Adrenal gland (tissue), 12 donors: ENCODE data around the gene PI4KA. TPM values are rescaled to one million over a fixed set of nuclear protein-coding genes. Genes with fewer than 3 reads are reported as not detected.

ENCODE experiments used
- DNase-seq, 7 donors: peaks; one replicate each; pipeline ENCODE4 v3.0.0-alpha.2; 2019 to 2020
- H3K27ac ChIP-seq, 5 donors: fragments of 200-600 bp; sonication (generic) in 4 of 5; 1 replicate in 3 of 5; 2 replicates in 2 of 5; pipeline versions ENCODE4 v1.5.1 to v1.8.0; 2016 to 2020; ENCODE audit warnings: mild to moderate bottlenecking in 1 of 5
- H3K27me3 ChIP-seq: fragments of 200-600 bp; 2 replicates; pipeline ENCODE4 v1.8.0; 2021
- H3K36me3 ChIP-seq, 2 donors: fragments of 200-600 bp; replicated peaks in 1 of 2; 1 replicate in 1 of 2; 2 replicates in 1 of 2; pipeline versions ENCODE4 v1.5.1 to v1.8.0; 2018 to 2022
- H3K4me1 ChIP-seq, 2 donors: fragments of 200-600 bp; replicated peaks in 1 of 2; 1 replicate in 1 of 2; 2 replicates in 1 of 2; pipeline versions ENCODE4 v1.5.1 to v1.8.0; 2018 to 2021
- H3K4me3 ChIP-seq, 4 donors: fragments of 200-600 bp; sonication (generic) in 3 of 4; one replicate each; pipeline ENCODE4 v1.5.1; 2016 to 2018
- H3K9me3 ChIP-seq, 3 donors: fragments of 200-600 bp; sonication (generic) in 1 of 3; replicated peaks in 1 of 3; 1 replicate in 2 of 3; 2 replicates in 1 of 3; pipeline versions ENCODE4 v1.5.1 to v1.8.0; 2016 to 2021
- POLR2A ChIP-seq, 2 donors: fragments of 450-650 bp; IDR thresholded peaks; one replicate each; pipeline ENCODE4 v1.6.1; 2017; ENCODE audit warnings: antibody characterized with exemption in 2 of 2, mild to moderate bottlenecking in 2 of 2, moderate library complexity in 1 of 2
- WGBS, 4 donors: extraction: QIAGEN DNeasy Blood & Tissue Kit in 2 of 4; methylation state at CpG; one replicate each; pipeline versions ENCODE4 v1.1.5 to v1.1.7; 2013 to 2017; 5-methylcytosine and 5-hydroxymethylcytosine counted together
- intact Hi-C, 2 donors: fragments of 100-400 bp; cut with DNase I; formaldehyde crosslinking; loops; one replicate each; pipeline versions ENCODE4 v1.14.1 to v1.15.0; 2022 to 2023
- polyA plus RNA-seq, 3 donors: library from polyadenylated mRNA; stranded (reverse); fragments of 200-250 nt in 2 of 3; fragments of 350-450 nt in 1 of 3; fragmentation: Illumina TruSeq in 1 of 3; extraction: RNeasy Lipid Tissue Mini Kit (QIAGEN cat#74804) in 1 of 3; gene quantifications; one replicate each; pipeline ENCODE4 v1.2.3, GENCODE V29; 2013 to 2014
- total RNA-seq, 9 donors: library from RNA; depleted of rRNA in 4 of 9; stranded (reverse); fragments of >200 nt in 4 of 9; fragments of 120-200 nt in 1 of 9; fragmentation: NEBNext Ultra II Directional in 1 of 9; extraction: Animal tissue kit (Norgen Biotek cat#: 25700) in 1 of 9; gene quantifications; one replicate each; pipeline versions ENCODE4 v1.1.0 to v1.2.4, GENCODE V29; 2013 to 2023
- TF ChIP-seq, protein P1 (sequence below), 6 experiments: fragments of 450-650 bp in 4 of 6; fragments of 200-600 bp in 2 of 6; sonication (generic) in 1 of 6; IDR thresholded peaks; 1 replicate in 5 of 6; 2 replicates in 1 of 6; pipeline versions ENCODE4 v1.5.1 to v1.8.0; 2016 to 2021; ENCODE audit warnings: antibody characterized with exemption in 6 of 6, mild to moderate bottlenecking in 2 of 6, moderate library complexity in 1 of 6
- donor health status: healthy with polysubstance abuse.
- donor health status: Bipolar disorder and iron deficiency.
- donor health status: DM: yes; HTN: yes; CAD: no.
- donor health status: DM: no; HTN: no; CAD: no.
- donor health status: DM: no; HTN: no; CAD: no.
- donor health status: DM: yes; HTN: yes; CAD: no.

Gene PI4KA
- total and polyA plus RNA-seq, 12 donors = 36.4 to 134 (median 85.6) TPM

DNA sequence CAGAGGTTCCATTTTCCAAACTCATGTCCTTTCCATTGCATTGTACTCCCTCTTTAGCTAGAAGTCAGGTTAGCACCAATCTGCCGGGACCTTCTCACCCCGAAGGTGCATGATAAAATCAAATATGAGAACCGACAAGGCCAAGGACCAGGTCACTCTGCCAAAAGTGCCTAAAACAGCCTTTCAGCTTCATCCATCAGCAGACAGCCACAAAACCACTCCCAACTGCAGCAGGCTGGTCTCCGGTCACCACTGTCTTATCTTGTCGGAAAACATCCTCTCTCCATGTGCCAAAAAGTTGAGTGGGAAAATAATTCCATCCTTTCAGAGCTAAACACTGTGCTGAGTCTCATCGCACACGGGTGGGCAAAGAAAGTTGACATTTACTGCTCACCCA lies 1.4 kb downstream of the PI4KA start:
- Histone ChIP-seq H3K4me1 (peaks cover 18 to 48% of the 10 kb centered on the region in 2 donors), H3K36me3 (no peaks in the 10 kb centered on the region), H3K9me3 (no peaks in the 10 kb centered on the region), H3K27ac (peak overlapping the region in 4 of 5 donors; percentile 7 to 97 (median 88)), H3K27me3 (no peaks in the 10 kb centered on the region), H3K4me3 (peak overlapping the region in 1 of 4 donors; percentile 95)
- 11 to 31% (median 18%) methylated on average over 7 of the region's 7 CpGs for WGBS, 4 donors
- intact Hi-C loops = no loop called here
- DNase-seq = peak in 6 of 7 donors; percentile 34 to 63 (median 38)
- TF ChIP-seq, protein P1, sequence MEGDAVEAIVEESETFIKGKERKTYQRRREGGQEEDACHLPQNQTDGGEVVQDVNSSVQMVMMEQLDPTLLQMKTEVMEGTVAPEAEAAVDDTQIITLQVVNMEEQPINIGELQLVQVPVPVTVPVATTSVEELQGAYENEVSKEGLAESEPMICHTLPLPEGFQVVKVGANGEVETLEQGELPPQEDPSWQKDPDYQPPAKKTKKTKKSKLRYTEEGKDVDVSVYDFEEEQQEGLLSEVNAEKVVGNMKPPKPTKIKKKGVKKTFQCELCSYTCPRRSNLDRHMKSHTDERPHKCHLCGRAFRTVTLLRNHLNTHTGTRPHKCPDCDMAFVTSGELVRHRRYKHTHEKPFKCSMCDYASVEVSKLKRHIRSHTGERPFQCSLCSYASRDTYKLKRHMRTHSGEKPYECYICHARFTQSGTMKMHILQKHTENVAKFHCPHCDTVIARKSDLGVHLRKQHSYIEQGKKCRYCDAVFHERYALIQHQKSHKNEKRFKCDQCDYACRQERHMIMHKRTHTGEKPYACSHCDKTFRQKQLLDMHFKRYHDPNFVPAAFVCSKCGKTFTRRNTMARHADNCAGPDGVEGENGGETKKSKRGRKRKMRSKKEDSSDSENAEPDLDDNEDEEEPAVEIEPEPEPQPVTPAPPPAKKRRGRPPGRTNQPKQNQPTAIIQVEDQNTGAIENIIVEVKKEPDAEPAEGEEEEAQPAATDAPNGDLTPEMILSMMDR (IDR thresholded peaks at IDR 0.05) = no peak
- TF ChIP-seq POLR2A (IDR thresholded peaks at IDR 0.05) = no peak

GRCh38 chr22:20853236-20853660 lies 5.4 kb downstream of the PI4KA start:
- H3K36me3 ChIP-seq = no peaks in the 10 kb centered on the region
- 92 to 100% (median 92%) methylated on average over 3 of the region's 3 CpGs for WGBS, 4 donors
- DNase-seq = peak in 1 of 7 donors; percentile 23
- no peaks in the 10 kb centered on the region for H3K9me3 ChIP-seq
- TF ChIP-seq, protein P1 (IDR thresholded peaks at IDR 0.05) = no peak
- TF ChIP-seq POLR2A (IDR thresholded peaks at IDR 0.05) = no peak
- H3K27me3 ChIP-seq = no peaks in the 10 kb centered on the region
- intact Hi-C loops = no loop called here
- H3K27ac ChIP-seq = no peak overlapping the region
- H3K4me1 ChIP-seq = peaks cover 18 to 33% of the 10 kb centered on the region in 2 donors
- H3K4me3 ChIP-seq = no peak overlapping the region

GRCh38 chr22:20852503-20852902 lies 6.1 kb downstream of the PI4KA start:
- no peak for TF ChIP-seq POLR2A (IDR thresholded peaks at IDR 0.05)
- TF ChIP-seq, protein P1 (IDR thresholded peaks at IDR 0.05) = no peak
- Histone ChIP-seq H3K36me3 (no peaks in the 10 kb centered on the region), H3K27me3 (no peaks in the 10 kb centered on the region), H3K4me3 (no peak overlapping the region), H3K9me3 (no peaks in the 10 kb centered on the region), H3K27ac (no peak overlapping the region), H3K4me1 (peaks cover 14 to 28% of the 10 kb centered on the region in 2 donors)
- DNase-seq = peak in 1 of 7 donors; percentile 18
- 66 to 72% (median 68%) methylated on average over 6 of the region's 6 CpGs for WGBS, 4 donors
- intact Hi-C loops = no loop called here

- H3K36me3 ChIP-seq = no peaks in the 10 kb centered on the region
- peaks cover 9 to 24% of the 10 kb centered on the region in 2 donors for H3K4me1 ChIP-seq
- WGBS, 4 donors = 50 to 75% (median 61%) methylated on average over 4 of the region's 4 CpGs
- intact Hi-C loops = no loop called here
- no peak overlapping the region for H3K27ac ChIP-seq
- H3K9me3 ChIP-seq = no peaks in the 10 kb centered on the region
- TF ChIP-seq, protein P1 (IDR thresholded peaks at IDR 0.05) = no peak
- no peak for TF ChIP-seq POLR2A (IDR thresholded peaks at IDR 0.05)
- H3K27me3 ChIP-seq = no peaks in the 10 kb centered on the region
- no peak overlapping the region for H3K4me3 ChIP-seq
- DNase-seq = peak in 1 of 7 donors; percentile 33
These were observed 6.5 kb downstream of the PI4KA start for GRCh38 chr22:20852076-20852475.
